NCI-H187 treated with DMSO at 0.1 percent for 48 hours (cell line): ENCODE measurements around the gene LRRC40.
"Not testable (repeated sequence)": the region's sequence is repeated elsewhere in the genome, so short reads cannot be mapped to it uniquely, and the experiment has no call there.

ENCODE experiments used
- DNase-seq: peaks from one replicate; lab custom pipeline; 2025; lab: John Stamatoyannopoulos, UW

The LRRC40 gene

DNA sequence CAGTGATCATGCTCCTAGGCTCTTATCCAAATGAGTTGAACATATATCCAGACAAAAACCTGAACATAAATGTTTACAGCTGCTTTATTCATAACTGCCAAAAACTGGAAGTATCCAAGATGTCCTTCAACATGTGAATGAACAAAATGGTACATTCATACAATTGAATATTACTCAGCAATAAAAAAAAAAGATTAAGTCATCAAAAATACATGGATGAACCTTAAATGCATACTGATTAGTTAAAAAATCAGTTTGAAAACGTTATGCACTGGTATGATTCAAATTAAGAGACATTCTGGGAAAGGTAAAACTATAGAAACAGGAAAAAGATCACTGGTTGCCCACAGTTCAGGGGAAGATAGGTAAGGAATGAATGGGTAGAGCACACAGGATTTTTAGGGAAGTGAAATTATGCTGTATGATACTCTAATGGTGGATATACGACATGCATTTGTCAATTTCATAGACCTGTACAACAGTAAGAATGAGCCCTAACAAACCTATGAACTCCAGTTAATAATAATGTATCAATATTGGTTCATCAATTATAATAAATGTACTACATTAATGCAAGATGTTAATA is 3.1 kb downstream of the LRRC40 start:
- no peak for DNase-seq

DNA sequence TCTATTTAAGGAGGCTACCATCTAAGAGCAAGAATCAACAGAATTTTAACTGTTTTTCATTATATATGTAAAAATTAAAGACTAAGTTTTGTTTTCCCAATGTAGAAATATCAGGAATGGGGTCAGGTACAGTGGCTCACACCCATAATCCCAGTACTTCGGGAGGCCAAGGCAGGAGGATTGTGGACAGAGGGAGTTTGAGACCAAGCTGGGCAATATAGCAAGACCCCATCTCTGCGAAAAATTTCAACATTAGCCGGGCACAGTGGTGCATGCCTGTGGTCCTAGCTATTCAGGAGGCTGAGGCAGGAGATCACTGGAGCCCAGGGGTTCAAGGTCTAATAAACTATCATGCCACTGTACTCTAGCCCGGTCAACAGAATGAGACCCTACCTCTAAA is 5.3 kb downstream of the LRRC40 start:
- DNase-seq, result no peak

DNA sequence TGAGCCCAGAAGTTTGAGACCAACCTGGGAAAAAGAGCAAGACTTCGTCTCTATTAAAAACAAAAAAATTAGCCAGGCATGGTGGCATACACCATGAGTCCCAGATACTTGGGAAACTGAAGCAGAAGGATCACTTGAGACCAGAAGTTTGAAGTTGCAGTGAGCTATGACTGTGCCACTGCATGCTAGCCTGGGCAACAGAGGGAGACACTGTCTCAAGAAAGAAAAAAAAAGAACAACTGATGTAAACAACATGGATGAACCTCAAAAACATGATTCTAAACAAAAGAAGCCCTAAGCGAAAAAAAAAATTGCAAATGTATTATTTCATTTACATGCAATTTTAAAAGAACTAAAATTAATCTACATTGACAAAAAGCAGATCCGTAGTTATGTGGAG is 9.0 kb downstream of the LRRC40 start:
- DNase-seq, result no peak

DNA sequence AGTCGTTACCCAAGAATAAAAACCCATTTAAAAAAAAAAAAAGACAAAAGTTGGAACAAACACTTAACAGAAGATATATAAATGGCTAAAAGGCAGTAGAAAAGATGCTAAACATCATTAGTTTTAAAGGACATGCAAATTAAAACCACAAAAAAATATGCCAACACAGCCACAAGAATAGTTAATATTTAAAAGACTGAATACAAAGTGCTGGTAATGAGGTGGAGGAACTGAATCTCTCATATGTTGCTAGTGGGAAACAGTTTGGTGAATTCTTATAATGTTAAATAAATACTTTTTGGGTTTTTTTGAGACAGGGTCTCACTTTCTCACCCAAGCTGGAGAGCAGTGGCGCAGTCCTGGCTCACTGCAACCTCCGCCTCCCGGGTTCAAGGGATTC is 10.0 kb downstream of the LRRC40 start:
- no peak for DNase-seq

DNA sequence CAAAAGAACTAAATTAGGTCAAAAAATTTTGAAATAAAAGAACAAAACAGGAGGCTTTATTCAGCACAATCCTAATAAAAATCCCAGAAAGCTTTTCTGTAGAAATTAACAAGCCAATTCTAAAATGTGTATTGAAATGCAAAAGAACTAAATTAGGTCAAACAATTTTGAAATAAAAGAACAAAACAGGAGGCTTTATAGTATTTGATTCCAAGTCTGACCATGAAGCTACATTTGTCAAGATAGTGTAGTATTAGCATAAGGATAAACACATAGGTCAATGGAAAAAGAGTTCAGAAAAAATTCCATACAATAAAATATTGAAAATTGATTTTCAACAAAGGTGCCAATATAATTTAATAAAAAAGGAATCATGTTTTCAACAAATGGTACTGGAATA is 10.8 kb downstream of the LRRC40 start:
- no peak for DNase-seq

DNA sequence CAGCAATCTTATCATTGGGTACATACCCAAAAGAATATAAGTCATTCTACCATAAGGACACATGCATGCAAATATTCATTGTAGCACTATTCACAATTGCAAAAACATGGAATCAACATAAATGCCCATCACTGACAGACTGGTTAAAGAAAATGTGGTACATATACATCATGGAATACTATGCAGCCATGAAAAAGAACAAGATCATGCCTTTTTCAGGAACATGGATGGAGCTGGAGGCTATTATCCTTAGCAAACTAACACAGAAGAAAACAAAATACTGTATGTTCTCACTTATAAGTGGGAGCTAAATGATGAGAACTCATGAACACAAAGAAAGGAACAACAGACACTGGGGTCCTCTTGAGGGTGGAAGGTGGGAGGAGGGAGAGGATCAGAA is 12.9 kb downstream of the LRRC40 start:
- DNase-seq, result not testable (repeated sequence)

DNA sequence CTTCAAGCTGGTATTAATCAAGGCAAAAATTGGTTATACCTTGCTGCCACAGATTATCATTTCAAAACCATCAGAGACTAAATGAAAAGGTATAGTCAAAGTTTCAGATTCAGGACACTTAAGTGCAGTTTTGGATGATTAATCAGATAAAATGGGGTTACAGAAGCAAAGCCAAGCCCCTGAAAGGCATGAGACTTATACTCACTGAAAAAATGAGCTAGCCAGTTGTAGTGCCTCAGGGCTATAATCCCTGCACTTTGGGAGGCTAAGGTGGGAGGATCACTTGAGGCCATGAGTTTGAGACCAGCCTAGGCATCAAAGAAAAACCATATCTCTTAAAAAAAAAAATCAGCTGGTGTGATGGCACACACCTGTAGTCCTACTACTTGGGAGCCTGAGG is 15.2 kb downstream of the LRRC40 start:
- no peak for DNase-seq

DNA sequence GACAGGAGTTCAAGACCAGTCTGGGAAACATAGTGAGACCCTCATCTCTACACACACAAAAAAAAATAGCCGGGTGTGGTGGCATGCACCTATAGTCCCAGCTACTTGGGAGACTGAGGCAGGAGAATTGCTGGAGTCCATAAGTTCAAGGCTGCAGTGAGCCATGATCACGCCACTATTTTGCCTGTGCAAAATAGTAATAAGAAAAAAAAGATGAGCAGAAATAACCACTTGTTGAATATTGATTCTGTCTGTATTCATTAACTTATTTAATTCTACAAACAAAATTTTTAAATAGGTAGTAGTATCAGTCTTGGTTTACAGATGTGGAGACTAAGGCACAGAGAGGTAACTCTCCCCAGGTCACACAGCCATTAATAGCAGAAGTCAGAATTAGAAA is 16.9 kb downstream of the LRRC40 start:
- no peak for DNase-seq

DNA sequence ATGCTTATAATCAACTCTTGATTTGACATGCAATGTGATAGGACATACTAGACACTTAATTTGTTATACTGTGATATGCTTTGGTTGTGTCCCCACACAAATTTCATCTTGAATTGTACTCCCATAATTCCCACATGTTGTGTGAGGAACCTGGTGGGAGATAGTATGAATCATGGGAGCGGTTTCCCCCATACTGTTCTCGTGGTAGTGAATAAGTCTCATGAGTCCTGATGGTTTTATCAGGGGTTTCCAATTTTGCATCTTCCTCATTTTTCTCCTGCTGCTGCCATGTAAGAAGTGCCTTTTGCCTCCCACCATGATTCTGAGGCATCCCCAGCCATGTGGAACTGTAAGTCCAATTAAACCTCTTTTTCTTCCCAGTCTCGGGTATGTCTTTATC is 20.2 kb downstream of the LRRC40 start:
- not testable (repeated sequence) for DNase-seq

DNA sequence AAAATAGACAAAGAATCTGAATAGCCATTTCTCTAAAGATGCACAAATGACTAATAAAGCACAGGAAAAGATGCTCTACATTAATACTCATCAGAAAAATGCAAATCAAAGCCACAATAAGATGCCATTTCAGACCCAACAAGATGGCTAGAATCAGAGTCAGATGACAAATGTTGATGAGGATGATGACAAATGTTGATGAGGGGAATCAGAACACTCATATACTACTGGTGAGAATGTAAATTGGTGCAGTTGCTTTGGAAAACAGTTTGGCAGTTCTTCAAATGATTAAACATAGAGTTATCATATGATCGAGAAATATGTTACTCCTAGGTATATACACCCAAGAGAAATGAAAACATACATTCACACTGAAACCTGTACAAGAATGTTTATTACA is 33.9 kb downstream of the LRRC40 start:
- DNase-seq, result no peak

DNA sequence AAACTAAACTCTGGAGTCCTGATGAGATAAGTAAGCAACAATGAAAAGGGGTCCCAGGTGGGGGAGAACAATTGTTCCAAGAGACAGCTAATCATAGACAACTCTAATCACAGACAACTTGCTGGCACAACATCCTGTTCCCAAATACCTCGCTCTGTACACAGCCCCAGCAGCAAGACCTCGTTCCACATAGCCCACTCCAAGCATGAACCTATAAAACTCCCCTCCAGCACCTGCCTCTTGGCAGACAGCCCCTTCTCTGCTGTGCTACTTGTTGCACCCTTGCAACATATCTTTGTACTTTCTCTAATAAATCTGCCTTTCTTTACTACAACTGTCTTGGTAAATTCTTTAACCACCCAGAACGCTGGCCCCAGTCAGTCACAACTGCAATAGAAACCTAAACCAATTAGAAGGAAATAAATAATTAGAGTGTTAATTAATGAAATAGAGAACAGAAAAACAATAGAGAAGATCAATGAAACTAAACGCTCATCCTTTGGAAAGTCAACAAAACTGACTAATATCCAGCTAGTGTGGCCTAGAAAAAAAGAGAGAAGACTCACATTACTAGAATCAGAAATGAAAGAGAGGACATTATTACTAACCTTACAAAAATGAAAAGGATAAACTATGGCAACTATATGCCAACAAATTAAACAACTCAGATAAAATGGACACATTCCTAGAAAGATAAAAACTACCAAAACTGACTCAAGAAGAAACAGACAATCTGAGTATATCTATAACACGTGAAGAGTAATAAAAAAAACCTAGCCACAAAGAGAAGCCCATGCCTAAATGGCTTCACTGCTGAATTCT is 36.1 kb downstream of the LRRC40 start:
- DNase-seq, result no peak

DNA sequence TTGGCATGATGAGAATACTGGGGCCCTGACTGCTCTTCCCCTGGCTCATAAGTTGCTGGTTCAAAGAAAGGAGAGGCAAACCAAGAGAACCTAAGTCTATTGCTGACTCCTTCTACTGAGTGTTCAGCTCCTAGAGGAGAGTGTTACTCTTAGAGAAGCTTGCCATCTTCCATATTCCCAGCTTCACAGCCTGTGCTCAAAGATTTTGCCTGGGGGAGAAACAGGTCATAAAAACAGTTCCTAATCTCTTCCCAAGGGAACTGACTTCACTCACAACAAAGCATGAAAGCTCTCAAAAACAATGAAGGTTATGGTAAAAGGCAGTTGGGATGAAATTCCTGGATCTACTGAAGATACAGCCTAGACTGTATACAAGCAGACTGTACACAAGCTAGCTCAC is 37.1 kb downstream of the LRRC40 start:
- DNase-seq, result no peak

DNA sequence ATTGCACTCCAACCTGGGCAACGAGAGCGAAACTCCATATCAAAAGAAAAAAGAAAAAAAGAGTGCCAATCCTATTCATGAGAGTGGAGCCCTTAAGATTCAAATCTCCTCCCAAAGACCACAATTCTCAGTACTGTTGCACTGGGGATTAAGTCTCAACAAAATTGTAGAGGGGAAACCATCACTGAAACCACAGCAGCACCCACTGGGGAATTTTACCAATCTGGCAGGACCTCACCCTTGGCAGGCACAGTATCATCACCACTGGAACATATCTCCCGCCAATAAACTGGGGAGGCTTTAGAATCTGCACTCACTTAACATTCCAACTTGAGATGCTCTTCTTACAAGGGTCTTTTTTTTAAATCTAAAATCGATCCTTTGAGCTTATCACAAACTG is 41.0 kb downstream of the LRRC40 start:
- DNase-seq, result no peak

DNA sequence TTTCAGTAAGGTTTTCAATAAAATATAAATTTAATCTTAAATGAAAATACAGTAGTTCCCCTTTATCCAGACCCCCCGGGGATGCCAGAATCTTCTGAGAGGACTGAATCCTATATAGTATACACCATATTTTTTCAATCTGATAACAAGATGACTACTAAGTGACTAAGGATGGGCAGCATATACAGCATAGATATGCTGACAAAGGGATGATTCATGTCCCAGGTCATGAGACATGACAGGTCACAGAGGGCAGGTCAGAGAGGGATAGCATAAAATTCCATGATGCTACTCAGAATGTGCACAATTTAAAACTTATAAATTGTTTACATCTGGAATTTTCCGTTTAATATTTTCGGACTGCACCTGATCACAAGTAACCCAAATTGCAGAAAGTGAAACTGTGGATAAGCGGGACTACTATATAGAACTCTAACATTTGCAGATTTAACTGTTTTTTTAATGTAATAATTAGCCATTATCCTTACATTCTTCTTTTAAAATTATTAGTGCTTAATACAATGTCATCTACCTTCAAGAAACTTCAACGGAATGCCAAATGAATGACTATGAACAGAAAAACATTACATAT is 48.8 kb downstream of the LRRC40 start:
- no peak for DNase-seq

DNA sequence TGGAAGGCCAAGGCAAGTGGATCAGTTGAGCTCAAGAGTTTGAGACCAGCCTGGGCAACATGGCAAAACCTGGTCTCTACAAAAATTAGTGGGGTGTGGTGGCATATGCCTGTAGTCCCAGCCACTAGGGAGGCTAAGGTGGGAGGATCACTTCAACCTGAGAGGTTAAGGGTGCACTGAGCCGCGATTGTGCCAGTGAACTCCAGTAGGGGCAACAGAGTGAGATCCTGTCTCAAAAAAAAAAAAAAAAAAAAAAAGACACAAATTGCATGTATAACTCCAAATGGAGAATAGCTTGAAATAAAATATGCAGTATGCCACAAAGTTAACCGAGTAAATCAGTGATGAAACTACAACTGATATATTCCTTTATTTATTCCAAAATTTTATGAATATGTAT is 51.6 kb downstream of the LRRC40 start:
- no peak for DNase-seq

DNA sequence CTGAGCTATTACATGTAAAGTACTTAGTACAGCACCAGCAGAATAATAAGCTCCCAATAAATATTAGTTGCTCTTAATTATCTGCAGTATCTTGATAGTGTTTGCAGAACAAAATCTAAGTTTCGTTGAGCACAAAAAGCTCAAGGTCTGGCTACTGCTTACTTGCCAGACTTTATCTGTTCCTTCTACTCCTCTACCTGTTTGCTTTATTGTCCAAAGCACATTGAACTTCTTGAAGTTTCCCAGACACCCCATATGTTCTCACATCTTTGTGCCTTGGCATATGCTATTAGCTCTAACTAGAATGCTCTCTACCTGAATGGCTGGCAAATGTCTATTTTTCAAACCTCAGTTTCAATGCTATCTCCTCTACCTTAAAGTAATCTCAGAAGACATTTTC is 54.9 kb downstream of the LRRC40 start:
- no peak for DNase-seq

DNA sequence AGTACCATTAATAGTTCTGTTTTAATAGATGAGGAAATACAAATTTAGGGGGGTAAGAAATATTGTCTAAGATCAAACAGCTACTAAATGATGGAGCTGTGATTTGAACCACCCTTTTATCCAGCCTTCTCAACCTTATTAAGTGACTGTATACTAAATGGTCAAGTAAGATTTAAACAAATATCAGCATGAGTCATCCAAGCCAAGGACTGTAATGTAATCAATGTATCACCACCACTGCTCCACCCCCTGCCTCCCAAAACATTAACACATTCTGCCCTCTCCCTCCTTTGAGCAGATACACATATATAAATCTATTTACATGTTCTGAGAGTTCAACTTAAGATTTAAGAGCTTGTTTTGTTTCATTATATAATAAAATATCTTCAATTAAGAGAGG is 58.9 kb downstream of the LRRC40 start:
- DNase-seq, result no peak

DNA sequence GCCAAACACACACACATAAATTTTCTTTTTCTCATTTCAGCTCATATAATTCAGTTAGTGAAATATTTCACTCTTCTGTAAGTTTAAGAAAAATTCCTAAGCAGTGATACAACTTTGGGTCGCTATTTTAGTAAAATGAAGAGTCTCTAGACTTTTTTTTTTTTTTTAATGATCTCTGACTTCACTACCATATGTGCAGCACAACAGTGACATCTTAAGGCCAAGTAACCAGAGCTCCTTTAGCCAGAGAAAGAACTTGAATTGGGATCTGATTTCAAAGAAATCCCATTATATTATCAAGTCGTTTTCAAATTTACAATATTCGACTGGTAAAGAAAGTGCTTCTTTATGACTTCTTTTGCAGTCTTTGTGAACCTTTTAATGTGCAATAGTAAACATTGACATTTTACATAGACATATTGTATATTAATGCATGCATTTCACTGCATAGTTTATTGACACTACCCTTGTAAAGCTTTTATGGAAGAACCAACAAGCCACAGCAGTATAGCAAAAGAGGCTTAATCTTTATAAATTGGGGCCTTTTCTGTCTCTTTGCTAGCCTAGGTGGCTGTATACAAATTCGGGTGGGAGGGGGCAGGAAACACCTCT is 62.2 kb downstream of the LRRC40 start:
- no peak for DNase-seq

DNA sequence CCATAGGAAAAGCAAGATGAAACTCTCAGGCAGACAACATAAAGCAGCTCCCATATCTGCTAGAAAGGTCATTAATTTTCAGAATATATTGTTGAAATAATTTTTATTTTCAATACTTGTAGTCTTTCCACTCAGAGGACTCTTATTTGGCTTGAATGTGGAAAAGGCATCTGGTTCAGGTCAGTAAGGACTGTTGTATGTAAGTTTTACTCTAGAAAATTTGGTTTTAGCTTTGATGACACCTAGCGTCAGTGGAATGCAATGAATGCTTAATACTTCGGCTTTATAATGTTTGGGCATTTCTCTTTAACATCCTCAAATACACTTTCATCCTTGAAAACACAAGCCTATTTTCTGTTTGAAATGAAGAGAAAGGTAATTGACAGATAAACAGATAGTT is 63.3 kb downstream of the LRRC40 start:
- DNase-seq, result no peak

DNA sequence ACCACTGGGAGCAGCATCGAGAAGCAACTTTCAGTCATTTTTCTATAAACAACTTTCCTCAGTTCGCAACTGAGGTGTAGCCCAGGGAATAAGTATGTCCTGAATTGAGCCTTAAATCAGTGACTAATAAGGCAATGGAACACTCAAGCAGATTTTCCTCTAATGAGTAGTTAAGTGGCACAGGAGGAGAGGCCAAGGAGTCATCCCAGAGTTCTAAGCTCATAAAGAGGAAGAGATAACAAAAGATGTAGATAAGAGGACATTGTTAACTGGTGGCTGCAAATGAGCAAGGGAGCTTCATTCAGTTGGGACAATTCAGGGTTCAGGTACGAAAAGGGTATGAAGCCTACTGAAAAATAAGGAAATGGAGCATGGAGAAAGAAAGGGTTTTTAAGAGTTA is 64.5 kb downstream of the LRRC40 start:
- no peak for DNase-seq

DNA sequence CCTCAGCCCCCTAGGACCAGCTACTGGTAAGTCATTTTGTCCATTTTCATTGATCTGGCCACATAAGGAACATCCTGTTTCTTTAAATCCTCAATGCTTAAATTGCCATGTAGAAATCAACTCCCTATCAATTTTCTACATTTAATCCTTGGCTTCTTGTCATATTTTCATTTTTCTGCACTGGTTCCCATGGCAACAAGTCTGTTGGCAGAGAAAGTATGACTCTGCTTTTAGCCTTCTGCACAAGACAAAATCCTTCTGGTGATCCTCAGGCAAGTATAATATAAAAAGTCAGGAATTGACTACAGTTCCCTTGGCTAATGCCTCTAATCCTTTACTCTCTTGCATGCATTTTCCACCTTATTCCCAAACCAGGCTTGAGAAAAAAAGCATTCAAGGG is 65.0 kb downstream of the LRRC40 start:
- no peak for DNase-seq

DNA sequence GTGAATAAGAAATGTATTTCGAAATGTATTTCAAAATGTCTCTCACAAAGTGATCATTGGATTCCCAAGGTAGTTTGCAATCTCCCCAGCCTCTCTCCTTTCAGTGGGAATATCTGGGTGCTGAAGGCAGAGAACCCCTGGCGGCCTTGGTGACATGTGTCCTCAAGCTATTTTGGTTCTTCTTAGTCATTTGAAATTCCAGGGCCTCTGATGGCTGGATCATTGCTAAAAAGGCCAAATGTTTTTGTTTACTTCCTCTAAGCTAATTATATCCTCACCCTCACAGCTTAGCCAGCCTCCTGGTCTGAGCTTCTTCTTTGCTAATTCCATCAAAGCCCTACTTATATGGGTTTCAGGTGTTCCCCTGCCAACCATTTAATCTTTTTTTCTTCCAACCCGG is 71.2 kb downstream of the LRRC40 start:
- no peak for DNase-seq

DNA sequence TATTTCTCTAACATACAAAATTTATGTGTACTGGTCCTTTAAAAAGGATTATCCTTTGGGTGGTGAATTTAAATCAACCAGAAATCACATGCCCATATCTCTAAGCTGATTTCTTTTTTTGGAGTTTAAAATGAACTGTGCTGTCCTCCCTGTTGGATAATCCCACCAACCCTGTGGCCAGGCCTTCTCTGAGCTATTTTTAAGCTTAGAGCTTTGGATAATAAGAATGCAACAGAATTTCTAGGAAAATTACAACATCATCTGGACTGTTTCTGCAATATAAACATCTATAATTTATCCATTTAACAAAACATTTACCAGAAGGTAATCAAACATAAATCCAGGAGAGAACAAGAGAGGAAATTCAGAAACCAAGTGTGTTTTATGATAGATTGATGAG is 88.3 kb downstream of the LRRC40 start:
- no peak for DNase-seq
